ENCODE results near the gene SLC22A2.

SLC22A2 gene

DNA sequence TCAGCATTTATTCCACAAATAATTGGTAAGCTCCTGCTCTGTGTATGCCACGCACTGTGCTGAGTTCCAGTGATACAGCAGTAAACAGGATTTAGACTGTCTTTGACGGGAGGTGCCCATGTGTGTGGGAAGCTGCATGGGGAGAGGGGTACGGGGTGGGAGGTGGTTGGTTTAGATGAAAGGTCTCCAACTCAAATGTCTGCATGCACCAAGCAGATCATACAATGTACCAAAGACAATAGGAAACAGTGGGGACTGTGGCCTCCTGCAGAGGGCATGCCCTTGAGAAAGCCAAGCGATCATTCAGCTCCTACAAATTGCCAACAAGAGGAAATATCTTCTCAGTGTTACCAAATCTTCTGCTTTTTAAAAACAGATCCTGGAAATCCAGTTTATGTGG is 36.1 kb downstream of the SLC22A2 start:
- H3K36me3 ChIP-seq (ENCODE audit: insufficient read depth, low read length), result no peaks in the 10 kb centered on the region
- no peak overlapping the region for H3K9ac ChIP-seq (ENCODE audit: low read length)
- no peak overlapping the region for H3K27ac ChIP-seq (ENCODE audit: low read depth, low read length)
- H3K27me3 ChIP-seq (ENCODE audit: control insufficient read depth in 1 of 2, insufficient read depth in 2 of 2, low read length in 2 of 2), result no peaks in the 10 kb centered on the region
- no peaks in the 10 kb centered on the region for H3K4me1 ChIP-seq (ENCODE audit: insufficient read depth, low read length)
- H3K4me3 ChIP-seq (ENCODE audit: low read depth in 1 of 2, low read length in 2 of 2), result no peak overlapping the region
- peaks cover 5% of the 10 kb centered on the region for H3K9me3 ChIP-seq (ENCODE audit: low read length)

DNA sequence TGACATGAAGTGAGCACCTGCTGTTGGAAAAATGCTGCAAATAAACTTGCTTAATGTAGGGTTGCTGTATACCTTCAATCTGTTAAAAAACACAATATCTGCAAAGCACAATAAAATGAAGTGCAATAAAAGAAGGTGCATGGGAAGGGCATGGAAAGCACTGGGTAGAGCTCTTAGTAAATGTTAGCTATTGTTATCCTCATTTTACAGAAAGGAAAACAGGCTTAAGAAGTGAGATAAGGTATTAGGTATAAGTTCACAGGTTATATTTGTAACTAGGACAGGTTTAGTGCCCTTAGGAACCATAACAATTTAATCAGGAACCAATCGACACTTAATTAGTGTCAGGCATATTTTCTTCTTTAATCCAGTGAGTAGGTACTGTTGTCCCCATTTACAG is 36.7 kb downstream of the SLC22A2 start:
- Histone ChIP-seq H3K4me3 (ENCODE audit: low read depth in 1 of 2, low read length in 2 of 2) (no peak overlapping the region), H3K27me3 (ENCODE audit: control insufficient read depth in 1 of 2, insufficient read depth in 2 of 2, low read length in 2 of 2) (no peaks in the 10 kb centered on the region), H3K9ac (ENCODE audit: low read length) (no peak overlapping the region), H3K27ac (ENCODE audit: low read depth, low read length) (no peak overlapping the region), H3K4me1 (ENCODE audit: insufficient read depth, low read length) (no peaks in the 10 kb centered on the region), H3K36me3 (ENCODE audit: insufficient read depth, low read length) (no peaks in the 10 kb centered on the region), H3K9me3 (ENCODE audit: low read length) (peaks cover 5% of the 10 kb centered on the region)

DNA sequence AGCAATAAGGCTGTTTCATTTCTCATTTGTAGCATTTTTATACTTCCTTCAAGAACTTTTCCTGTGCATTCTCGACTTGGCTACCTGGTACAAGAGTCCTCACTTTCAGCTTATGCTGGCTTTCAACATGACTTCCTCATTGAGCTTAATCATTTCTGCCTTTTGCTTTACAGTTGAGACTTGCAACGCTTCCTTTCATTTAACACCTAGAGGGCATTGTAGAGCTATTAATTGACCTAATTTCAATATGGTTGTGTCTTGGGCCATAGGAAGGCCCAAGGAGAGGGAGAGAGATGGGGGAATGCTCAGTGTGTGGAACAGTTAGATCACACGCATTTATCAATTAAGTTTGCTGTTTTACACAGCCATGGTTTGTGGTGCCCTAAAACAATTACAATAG is 37.2 kb downstream of the SLC22A2 start:
- no peak overlapping the region for H3K9ac ChIP-seq (ENCODE audit: low read length)
- H3K9me3 ChIP-seq (ENCODE audit: low read length), result peaks cover 5% of the 10 kb centered on the region
- H3K4me1 ChIP-seq (ENCODE audit: insufficient read depth, low read length), result no peaks in the 10 kb centered on the region
- no peaks in the 10 kb centered on the region for H3K27me3 ChIP-seq (ENCODE audit: control insufficient read depth in 1 of 2, insufficient read depth in 2 of 2, low read length in 2 of 2)
- H3K27ac ChIP-seq (ENCODE audit: low read depth, low read length), result no peak overlapping the region
- H3K36me3 ChIP-seq (ENCODE audit: insufficient read depth, low read length), result no peaks in the 10 kb centered on the region
- no peak overlapping the region for H3K4me3 ChIP-seq (ENCODE audit: low read depth in 1 of 2, low read length in 2 of 2)

DNA sequence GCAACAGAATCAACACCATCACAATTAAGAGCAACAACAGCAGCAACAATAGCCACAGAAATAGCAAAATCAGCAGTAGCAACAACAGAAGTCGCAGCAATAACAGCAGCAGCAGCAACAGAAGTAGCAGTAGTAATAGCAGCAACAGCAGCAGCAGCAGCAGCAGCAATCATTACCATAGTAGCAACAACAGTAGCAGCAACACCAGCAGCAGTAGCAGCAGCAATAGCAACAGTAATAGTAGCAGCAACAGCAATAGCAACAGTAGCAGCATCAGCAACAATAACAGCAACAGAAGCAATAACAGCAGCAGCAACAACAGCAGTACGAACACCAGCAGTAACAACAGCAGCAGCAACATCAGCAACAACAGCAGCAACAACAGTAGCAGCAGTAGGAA is 39.8 kb downstream of the SLC22A2 start:
- H3K4me1 ChIP-seq (ENCODE audit: insufficient read depth, low read length), result no peaks in the 10 kb centered on the region
- no peak overlapping the region for H3K4me3 ChIP-seq (ENCODE audit: low read depth in 1 of 2, low read length in 2 of 2)
- H3K36me3 ChIP-seq (ENCODE audit: insufficient read depth, low read length), result no peaks in the 10 kb centered on the region
- peaks cover 5% of the 10 kb centered on the region for H3K9me3 ChIP-seq (ENCODE audit: low read length)
- no peak overlapping the region for H3K27ac ChIP-seq (ENCODE audit: low read depth, low read length)
- H3K9ac ChIP-seq (ENCODE audit: low read length), result no peak overlapping the region
- H3K27me3 ChIP-seq (ENCODE audit: control insufficient read depth in 1 of 2, insufficient read depth in 2 of 2, low read length in 2 of 2), result no peaks in the 10 kb centered on the region

DNA sequence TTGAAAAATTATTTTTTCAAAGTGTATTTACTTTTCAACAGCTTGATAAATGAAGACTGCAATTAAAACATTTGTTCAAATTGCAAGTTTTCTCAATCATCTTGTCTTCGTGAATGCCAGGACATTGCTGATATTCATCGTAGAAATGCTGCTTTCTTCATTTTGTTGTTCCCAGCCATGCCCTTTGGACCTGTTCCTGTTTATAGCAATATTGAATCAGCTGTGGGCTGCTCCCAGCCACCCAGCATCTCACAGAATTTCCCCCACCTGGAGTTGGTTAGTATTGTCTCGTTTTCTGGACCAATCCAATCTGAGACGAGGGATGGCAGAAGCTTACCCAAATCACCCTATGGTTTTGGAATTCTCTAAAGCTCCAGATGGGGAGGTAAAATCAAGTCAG is 40.8 kb downstream of the SLC22A2 start:
- no peaks in the 10 kb centered on the region for H3K27me3 ChIP-seq (ENCODE audit: control insufficient read depth in 1 of 2, insufficient read depth in 2 of 2, low read length in 2 of 2)
- H3K9ac ChIP-seq (ENCODE audit: low read length), result no peak overlapping the region
- H3K36me3 ChIP-seq (ENCODE audit: insufficient read depth, low read length), result no peaks in the 10 kb centered on the region
- no peak overlapping the region for H3K27ac ChIP-seq (ENCODE audit: low read depth, low read length)
- H3K4me3 ChIP-seq (ENCODE audit: low read depth in 1 of 2, low read length in 2 of 2), result no peak overlapping the region
- H3K9me3 ChIP-seq (ENCODE audit: low read length), result peaks cover 5% of the 10 kb centered on the region
- no peaks in the 10 kb centered on the region for H3K4me1 ChIP-seq (ENCODE audit: insufficient read depth, low read length)

DNA sequence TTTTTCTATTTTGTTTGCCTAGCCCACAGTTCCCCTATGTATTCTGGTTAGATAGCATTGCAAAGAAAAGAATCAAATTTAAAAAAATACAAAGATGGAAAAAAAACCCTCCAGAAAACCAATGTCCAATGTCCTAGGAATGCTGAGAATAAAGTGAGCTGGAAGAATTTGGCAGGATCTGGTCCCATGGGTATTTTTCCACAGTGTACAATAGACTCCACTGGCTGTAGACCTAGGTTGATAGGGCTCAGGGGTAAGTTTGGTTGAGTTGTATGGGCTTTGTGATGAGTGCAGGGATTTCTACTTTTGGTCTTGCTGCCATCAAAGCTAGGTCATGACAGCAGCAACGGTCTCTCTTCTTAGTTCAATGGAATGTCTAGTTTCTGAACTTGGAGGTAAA is 41.5 kb downstream of the SLC22A2 start:
- Histone ChIP-seq H3K36me3 (ENCODE audit: insufficient read depth, low read length) (no peaks in the 10 kb centered on the region), H3K27ac (ENCODE audit: low read depth, low read length) (no peak overlapping the region)

DNA sequence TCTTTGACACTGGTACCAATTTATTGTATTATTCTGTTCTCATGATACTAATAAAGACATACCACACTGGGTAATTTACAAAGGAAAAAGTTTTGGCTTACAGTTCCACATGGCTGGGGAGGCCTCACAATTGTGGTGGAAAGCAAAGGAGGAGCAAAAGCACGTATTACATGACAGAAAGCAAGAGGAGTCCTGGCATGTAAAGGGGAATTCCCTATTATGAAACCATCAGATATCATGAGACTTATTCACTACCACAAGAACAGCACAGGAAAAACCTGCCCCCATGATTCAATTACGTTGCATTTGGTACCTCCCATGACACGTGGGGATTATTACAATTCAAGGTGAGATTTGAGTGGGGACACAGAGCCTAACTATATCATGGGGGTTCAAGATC is 43.4 kb downstream of the SLC22A2 start:
- H3K36me3 ChIP-seq (ENCODE audit: insufficient read depth, low read length), result no peaks in the 10 kb centered on the region
- no peaks in the 10 kb centered on the region for H3K4me1 ChIP-seq (ENCODE audit: insufficient read depth, low read length)
- peaks cover 5% of the 10 kb centered on the region for H3K9me3 ChIP-seq (ENCODE audit: low read length)
- H3K27ac ChIP-seq (ENCODE audit: low read depth, low read length), result no peak overlapping the region
- H3K4me3 ChIP-seq (ENCODE audit: low read depth in 1 of 2, low read length in 2 of 2), result no peak overlapping the region
- H3K27me3 ChIP-seq (ENCODE audit: control insufficient read depth in 1 of 2, insufficient read depth in 2 of 2, low read length in 2 of 2), result no peaks in the 10 kb centered on the region
- H3K9ac ChIP-seq (ENCODE audit: low read length), result no peak overlapping the region

More for the DNA sequence above, 41.5 kb downstream of the SLC22A2 start:
- Histone ChIP-seq H3K9me3 (ENCODE audit: low read length) (peaks cover 5% of the 10 kb centered on the region), H3K4me1 (ENCODE audit: insufficient read depth, low read length) (no peaks in the 10 kb centered on the region), H3K4me3 (ENCODE audit: low read depth in 1 of 2, low read length in 2 of 2) (no peak overlapping the region), H3K9ac (ENCODE audit: low read length) (no peak overlapping the region), H3K27me3 (ENCODE audit: control insufficient read depth in 1 of 2, insufficient read depth in 2 of 2, low read length in 2 of 2) (no peaks in the 10 kb centered on the region)

DNA sequence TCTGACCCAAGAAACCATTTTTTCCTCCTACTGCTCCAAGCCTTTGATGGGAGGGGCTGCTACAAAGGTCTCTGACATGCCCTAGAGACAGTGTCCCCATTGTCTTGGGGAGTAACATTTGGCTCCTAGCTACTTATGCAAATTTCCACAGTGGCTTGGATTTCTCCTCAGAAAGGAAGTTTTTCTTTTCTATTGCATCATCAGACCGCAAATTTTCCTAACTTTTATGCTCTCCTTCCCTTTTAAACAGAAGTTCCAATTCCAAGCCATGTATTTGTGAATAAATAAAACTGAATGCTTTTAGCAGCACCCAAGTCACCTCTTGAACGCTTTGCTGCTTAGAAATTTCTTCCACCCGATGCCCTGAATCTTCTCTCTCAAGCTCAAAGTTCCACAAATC is 51.0 kb downstream of the SLC22A2 start:
- H3K4me1 ChIP-seq (ENCODE audit: insufficient read depth, low read length), result no peaks in the 10 kb centered on the region
- no peaks in the 10 kb centered on the region for H3K27me3 ChIP-seq (ENCODE audit: control insufficient read depth in 1 of 2, insufficient read depth in 2 of 2, low read length in 2 of 2)
- no peak overlapping the region for H3K4me3 ChIP-seq (ENCODE audit: low read depth in 1 of 2, low read length in 2 of 2)
- H3K9ac ChIP-seq (ENCODE audit: low read length), result no peak overlapping the region
- no peaks in the 10 kb centered on the region for H3K36me3 ChIP-seq (ENCODE audit: insufficient read depth, low read length)
- no peaks in the 10 kb centered on the region for H3K9me3 ChIP-seq (ENCODE audit: low read length)
- H3K27ac ChIP-seq (ENCODE audit: low read depth, low read length), result no peak overlapping the region

DNA sequence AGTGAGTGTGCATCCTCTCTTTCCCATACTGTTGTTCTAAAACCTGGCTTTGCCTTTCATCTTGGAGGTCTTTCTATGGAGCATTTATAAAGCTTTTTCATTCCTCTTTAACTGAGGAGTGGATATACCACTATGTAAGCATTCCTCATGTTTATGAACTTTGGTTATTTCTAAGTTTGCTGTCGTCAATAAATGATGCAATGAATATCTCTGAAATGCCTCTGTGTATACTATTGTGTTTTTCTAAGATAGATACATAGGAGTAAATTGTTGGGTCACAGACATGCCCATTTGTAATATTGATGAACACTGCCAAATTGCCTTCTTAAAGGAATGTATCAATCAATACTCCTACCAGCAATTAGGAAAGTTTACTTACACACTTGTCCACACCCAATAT is 53.9 kb downstream of the SLC22A2 start:
- Histone ChIP-seq H3K4me1 (ENCODE audit: insufficient read depth, low read length) (peaks cover 6% of the 10 kb centered on the region), H3K9ac (ENCODE audit: low read length) (no peak overlapping the region), H3K27me3 (ENCODE audit: control insufficient read depth in 1 of 2, insufficient read depth in 2 of 2, low read length in 2 of 2) (no peaks in the 10 kb centered on the region), H3K4me3 (ENCODE audit: low read depth in 1 of 2, low read length in 2 of 2) (no peak overlapping the region), H3K27ac (ENCODE audit: low read depth, low read length) (no peak overlapping the region), H3K36me3 (ENCODE audit: insufficient read depth, low read length) (no peaks in the 10 kb centered on the region), H3K9me3 (ENCODE audit: low read length) (no peaks in the 10 kb centered on the region)

DNA sequence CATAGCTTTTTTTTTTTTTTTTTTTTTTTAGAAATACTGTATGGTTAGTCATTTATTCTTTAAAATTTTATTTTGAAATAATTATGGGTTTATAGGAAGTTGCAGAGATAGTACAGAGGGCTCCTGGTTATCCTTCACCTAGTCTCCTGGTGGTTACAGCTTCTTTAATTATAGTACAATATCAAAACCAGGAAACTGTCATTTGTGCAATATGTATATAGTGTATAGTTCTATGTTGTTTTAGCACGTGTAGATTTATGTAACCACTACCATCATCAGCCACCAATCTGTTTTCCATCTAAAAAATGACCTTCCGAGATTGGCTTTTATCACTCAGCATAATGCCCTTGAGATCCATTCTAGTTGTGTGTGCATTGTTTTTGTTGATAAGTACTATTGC is 54.7 kb downstream of the SLC22A2 start:
- H3K9me3 ChIP-seq (ENCODE audit: low read length), result no peaks in the 10 kb centered on the region
- H3K27ac ChIP-seq (ENCODE audit: low read depth, low read length), result no peak overlapping the region
- no peaks in the 10 kb centered on the region for H3K36me3 ChIP-seq (ENCODE audit: insufficient read depth, low read length)
- no peaks in the 10 kb centered on the region for H3K27me3 ChIP-seq (ENCODE audit: control insufficient read depth in 1 of 2, insufficient read depth in 2 of 2, low read length in 2 of 2)
- no peak overlapping the region for H3K9ac ChIP-seq (ENCODE audit: low read length)
- H3K4me1 ChIP-seq (ENCODE audit: insufficient read depth, low read length), result peaks cover 6% of the 10 kb centered on the region
- no peak overlapping the region for H3K4me3 ChIP-seq (ENCODE audit: low read depth in 1 of 2, low read length in 2 of 2)

DNA sequence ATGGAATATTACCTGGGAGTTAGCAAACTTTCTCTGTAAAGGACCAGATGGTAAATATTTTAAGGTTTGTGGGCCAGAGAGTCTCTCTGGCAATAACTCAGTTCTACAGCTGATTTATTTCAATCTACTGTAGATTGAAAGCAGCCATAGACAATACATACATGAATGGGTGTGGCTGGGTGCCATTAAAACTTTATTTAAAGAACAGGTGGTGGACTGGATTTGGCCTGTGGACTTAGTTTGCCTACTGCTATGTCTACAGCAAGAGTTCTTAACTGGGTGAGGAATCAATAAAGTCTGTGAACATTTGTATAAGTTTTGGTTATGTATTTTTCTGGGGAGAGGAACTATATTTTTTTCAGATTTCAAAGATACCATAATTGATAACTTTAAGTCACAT is 55.1 kb downstream of the SLC22A2 start:
- no peaks in the 10 kb centered on the region for H3K36me3 ChIP-seq (ENCODE audit: insufficient read depth, low read length)
- H3K4me1 ChIP-seq (ENCODE audit: insufficient read depth, low read length), result peaks cover 6% of the 10 kb centered on the region
- H3K9me3 ChIP-seq (ENCODE audit: low read length), result no peaks in the 10 kb centered on the region
- no peaks in the 10 kb centered on the region for H3K27me3 ChIP-seq (ENCODE audit: control insufficient read depth in 1 of 2, insufficient read depth in 2 of 2, low read length in 2 of 2)
- H3K9ac ChIP-seq (ENCODE audit: low read length), result no peak overlapping the region
- H3K27ac ChIP-seq (ENCODE audit: low read depth, low read length), result no peak overlapping the region
- H3K4me3 ChIP-seq (ENCODE audit: low read depth in 1 of 2, low read length in 2 of 2), result no peak overlapping the region

DNA sequence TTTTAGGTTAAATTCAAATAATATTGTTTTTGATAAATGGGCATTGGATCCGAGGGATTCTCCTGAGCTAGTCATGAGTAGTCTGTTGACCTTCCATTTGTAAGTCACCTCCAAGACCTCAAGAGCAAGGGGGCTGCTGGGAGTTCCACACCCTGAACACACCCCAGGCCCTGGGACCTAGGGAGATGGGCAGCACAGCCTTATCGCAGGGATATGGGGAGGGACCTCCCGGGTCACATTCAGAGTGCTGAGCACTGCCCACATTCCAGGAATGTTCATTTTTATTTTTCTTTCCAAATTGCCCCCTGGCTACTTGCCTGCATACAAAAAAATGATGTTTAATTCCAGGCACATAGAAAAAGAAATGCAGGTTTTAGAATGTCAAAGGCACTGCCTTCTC is 55.5 kb downstream of the SLC22A2 start:
- H3K36me3 ChIP-seq (ENCODE audit: insufficient read depth, low read length), result no peaks in the 10 kb centered on the region
- H3K9ac ChIP-seq (ENCODE audit: low read length), result no peak overlapping the region
- H3K4me1 ChIP-seq (ENCODE audit: insufficient read depth, low read length), result peaks cover 6% of the 10 kb centered on the region
- no peak overlapping the region for H3K27ac ChIP-seq (ENCODE audit: low read depth, low read length)
- H3K27me3 ChIP-seq (ENCODE audit: control insufficient read depth in 1 of 2, insufficient read depth in 2 of 2, low read length in 2 of 2), result no peaks in the 10 kb centered on the region
- no peaks in the 10 kb centered on the region for H3K9me3 ChIP-seq (ENCODE audit: low read length)
- no peak overlapping the region for H3K4me3 ChIP-seq (ENCODE audit: low read depth in 1 of 2, low read length in 2 of 2)
